Measurements from ENCODE around the gene SPDYE16.
"Not testable (repeated sequence)": the region's sequence is repeated elsewhere in the genome, so short reads cannot be mapped to it uniquely, and the experiment has no call there.

Gene SPDYE16

GRCh38 chr7:76505168-76506080 lies 37.7 kb downstream of the SPDYE16 start:
- DNase-seq (ENCODE audit: low read depth in 2 of 3, low spot score in 2 of 3), result no peak

- DNase-seq (ENCODE audit: low read depth in 2 of 3, low spot score in 2 of 3), result not testable (repeated sequence)
These were observed 38.5 kb downstream of the SPDYE16 start for GRCh38 chr7:76504351-76505167.

GRCh38 chr7:76503244-76503643 lies 39.9 kb downstream of the SPDYE16 start:
- DNase-seq (ENCODE audit: low read depth in 2 of 3, low spot score in 2 of 3), result not testable (repeated sequence)

GRCh38 chr7:76502836-76503235 lies 40.3 kb downstream of the SPDYE16 start:
- not testable (repeated sequence) for DNase-seq (ENCODE audit: low read depth in 2 of 3, low spot score in 2 of 3)

GRCh38 chr7:76502224-76502623 lies 40.9 kb downstream of the SPDYE16 start:
- not testable (repeated sequence) for DNase-seq (ENCODE audit: low read depth in 2 of 3, low spot score in 2 of 3)

- not testable (repeated sequence) for DNase-seq (ENCODE audit: low read depth in 2 of 3, low spot score in 2 of 3)
These were observed 43.2 kb downstream of the SPDYE16 start for GRCh38 chr7:76499924-76500241.

- DNase-seq (ENCODE audit: low read depth in 2 of 3, low spot score in 2 of 3), result not testable (repeated sequence)
These were observed 43.7 kb downstream of the SPDYE16 start for GRCh38 chr7:76499201-76499923.

GRCh38 chr7:76498583-76499200 lies 44.4 kb downstream of the SPDYE16 start:
- not testable (repeated sequence) for DNase-seq (ENCODE audit: low read depth in 2 of 3, low spot score in 2 of 3)

- not testable (repeated sequence) for DNase-seq (ENCODE audit: low read depth in 2 of 3, low spot score in 2 of 3)
These were observed 45.0 kb downstream of the SPDYE16 start for GRCh38 chr7:76497918-76498582.

GRCh38 chr7:76495717-76496116 lies 47.4 kb downstream of the SPDYE16 start:
- not testable (repeated sequence) for DNase-seq (ENCODE audit: low read depth in 2 of 3, low spot score in 2 of 3)

GRCh38 chr7:76492139-76492538 lies 51.0 kb downstream of the SPDYE16 start:
- not testable (repeated sequence) for DNase-seq (ENCODE audit: low read depth in 2 of 3, low spot score in 2 of 3)

GRCh38 chr7:76487969-76488368 lies 55.1 kb downstream of the SPDYE16 start:
- DNase-seq (ENCODE audit: low read depth in 2 of 3, low spot score in 2 of 3), result not testable (repeated sequence)

- not testable (repeated sequence) for DNase-seq (ENCODE audit: low read depth in 2 of 3, low spot score in 2 of 3)
These were observed 56.5 kb downstream of the SPDYE16 start for GRCh38 chr7:76486618-76487017.

- DNase-seq (ENCODE audit: low read depth in 2 of 3, low spot score in 2 of 3), result not testable (repeated sequence)
These were observed 57.1 kb downstream of the SPDYE16 start for GRCh38 chr7:76485822-76486610.

- not testable (repeated sequence) for DNase-seq (ENCODE audit: low read depth in 2 of 3, low spot score in 2 of 3)
These were observed 58.6 kb downstream of the SPDYE16 start for GRCh38 chr7:76484456-76484855.

- DNase-seq (ENCODE audit: low read depth in 2 of 3, low spot score in 2 of 3), result not testable (repeated sequence)
These were observed 60.0 kb downstream of the SPDYE16 start for GRCh38 chr7:76483081-76483480.

- DNase-seq (ENCODE audit: low read depth in 2 of 3, low spot score in 2 of 3), result not testable (repeated sequence)
These were observed 60.4 kb downstream of the SPDYE16 start for GRCh38 chr7:76482660-76483059.
